Skeletal muscle tissue (tissue), 4 donors: ENCODE measurements around the gene PDX1. TPM values are rescaled to one million over a fixed set of nuclear protein-coding genes. Genes with fewer than 3 reads are reported as not detected.

ENCODE experiments used
- H3K27ac ChIP-seq: one replicate; pipeline ENCODE4 v1.7.0; 2013; ENCODE audit warnings: mild to moderate bottlenecking, low read depth, low read length, inconsistent platforms
- H3K27me3 ChIP-seq, 3 donors: one replicate each; pipeline ENCODE4 v1.7.0; 2013; ENCODE audit warnings: low read length in 3 of 3; ENCODE audit not compliant: control insufficient read depth in 3 of 3, insufficient read depth in 3 of 3
- H3K36me3 ChIP-seq, 3 donors: one replicate each; pipeline ENCODE4 v1.7.0; 2013; ENCODE audit warnings: low read length in 3 of 3; ENCODE audit not compliant: control insufficient read depth in 3 of 3, insufficient read depth in 3 of 3
- H3K4me1 ChIP-seq, 3 donors: one replicate each; pipeline ENCODE4 v1.7.0; 2013; ENCODE audit warnings: low read length in 3 of 3, mild to moderate bottlenecking in 3 of 3; ENCODE audit not compliant: control insufficient read depth in 3 of 3, insufficient read depth in 3 of 3
- H3K4me3 ChIP-seq, 3 donors: one replicate each; pipeline ENCODE4 v1.7.0; 2013; ENCODE audit warnings: low read length in 3 of 3
- H3K9ac ChIP-seq, 3 donors: one replicate each; pipeline ENCODE4 v1.7.0; 2013; ENCODE audit warnings: low read length in 3 of 3, mild to moderate bottlenecking in 3 of 3, moderate library complexity in 2 of 3, low read depth in 1 of 3
- H3K9me3 ChIP-seq, 3 donors: one replicate each; pipeline ENCODE4 v1.7.0; 2013; ENCODE audit warnings: low read length in 3 of 3; ENCODE audit not compliant: control insufficient read depth in 3 of 3
- total RNA-seq: library from RNA; depleted of rRNA; stranded (reverse); fragments of >200 nt; gene quantifications from one replicate; pipeline ENCODE4 v1.2.3, GENCODE V29; 2014
- donor health status: Osteomylitis.

PDX1 gene
- total RNA-seq, 1 donor from 2014 or later = not detected

GRCh38 chr13:27929868-27930267, 10.1 kb downstream of the PDX1 start:
- H3K36me3 ChIP-seq = no peaks in the 10 kb centered on the region
- H3K9ac ChIP-seq = no peak overlapping the region
- H3K4me1 ChIP-seq = peaks cover 0 to 4% (median 0%) of the 10 kb centered on the region in 3 donors

GRCh38 chr13:27933118-27933517, 13.3 kb downstream of the PDX1 start:
- Histone ChIP-seq H3K4me3 (no peak overlapping the region), H3K4me1 (peaks cover 0 to 2% (median 0%) of the 10 kb centered on the region in 3 donors), H3K9ac (no peak overlapping the region), H3K27ac (no peak overlapping the region), H3K36me3 (no peaks in the 10 kb centered on the region), H3K27me3 (peaks cover 31 to 40% (median 34%) of the 10 kb centered on the region in 3 donors), H3K9me3 (no peaks in the 10 kb centered on the region)

More at GRCh38 chr13:27929868-27930267, 10.1 kb downstream of the PDX1 start:
- Histone ChIP-seq H3K9me3 (no peaks in the 10 kb centered on the region), H3K27ac (no peak overlapping the region), H3K4me3 (no peak overlapping the region), H3K27me3 (peaks cover 62 to 72% (median 66%) of the 10 kb centered on the region in 3 donors)

- Histone ChIP-seq H3K4me1 (peaks cover 0 to 2% (median 0%) of the 10 kb centered on the region in 3 donors), H3K36me3 (no peaks in the 10 kb centered on the region), H3K27me3 (peaks cover 25 to 34% (median 27%) of the 10 kb centered on the region in 3 donors), H3K9ac (no peak overlapping the region), H3K9me3 (no peaks in the 10 kb centered on the region), H3K4me3 (no peak overlapping the region), H3K27ac (no peak overlapping the region)
Measured at GRCh38 chr13:27933580-27934328, 14.0 kb downstream of the PDX1 start.

GRCh38 chr13:27942972-27943371, 23.2 kb downstream of the PDX1 start:
- no peak overlapping the region for H3K4me3 ChIP-seq
- no peaks in the 10 kb centered on the region for H3K4me1 ChIP-seq
- peaks cover 0 to 6% (median 3%) of the 10 kb centered on the region in 3 donors for H3K9me3 ChIP-seq
- no peak overlapping the region for H3K27ac ChIP-seq
- no peak overlapping the region for H3K9ac ChIP-seq
- H3K27me3 ChIP-seq = peaks cover 3 to 7% (median 3%) of the 10 kb centered on the region in 3 donors
- H3K36me3 ChIP-seq = no peaks in the 10 kb centered on the region

- Histone ChIP-seq H3K27ac (no peak overlapping the region), H3K9me3 (no peaks in the 10 kb centered on the region), H3K36me3 (no peaks in the 10 kb centered on the region), H3K4me1 (peaks cover 2 to 6% (median 4%) of the 10 kb centered on the region in 3 donors), H3K4me3 (peak overlapping the region in 1 of 3 donors; percentile 54), H3K27me3 (peaks cover 41 to 46% (median 42%) of the 10 kb centered on the region in 3 donors), H3K9ac (peak overlapping the region in 1 of 3 donors; percentile 32)
Measured at GRCh38 chr13:27952876-27953675, 33.3 kb downstream of the PDX1 start.

- Histone ChIP-seq H3K4me3 (peak overlapping the region; percentile 43 to 58 (median 56)), H3K27ac (no peak overlapping the region), H3K36me3 (no peaks in the 10 kb centered on the region), H3K4me1 (peaks cover 2 to 6% (median 4%) of the 10 kb centered on the region in 3 donors), H3K27me3 (peaks cover 49 to 51% (median 49%) of the 10 kb centered on the region in 3 donors), H3K9ac (peak overlapping the region; percentile 16 to 57 (median 32)), H3K9me3 (no peaks in the 10 kb centered on the region)
Measured at GRCh38 chr13:27953676-27954405, 34.0 kb downstream of the PDX1 start.

GRCh38 chr13:27954406-27954851, 34.6 kb downstream of the PDX1 start:
- H3K9me3 ChIP-seq = no peaks in the 10 kb centered on the region
- H3K27ac ChIP-seq = no peak overlapping the region
- peaks cover 2 to 6% (median 4%) of the 10 kb centered on the region in 3 donors for H3K4me1 ChIP-seq
- H3K36me3 ChIP-seq = no peaks in the 10 kb centered on the region
- peak overlapping the region; percentile 9 to 58 (median 56) for H3K4me3 ChIP-seq
- peak overlapping the region in 2 of 3 donors; percentile 16 to 32 for H3K9ac ChIP-seq
- peaks cover 54 to 56% (median 55%) of the 10 kb centered on the region in 3 donors for H3K27me3 ChIP-seq

- H3K4me3 ChIP-seq = no peak overlapping the region
- no peaks in the 10 kb centered on the region for H3K9me3 ChIP-seq
- H3K36me3 ChIP-seq = no peaks in the 10 kb centered on the region
- no peak overlapping the region for H3K9ac ChIP-seq
- peaks cover 4 to 8% (median 5%) of the 10 kb centered on the region in 3 donors for H3K4me1 ChIP-seq
- no peak overlapping the region for H3K27ac ChIP-seq
- H3K27me3 ChIP-seq = peaks cover 61 to 62% (median 62%) of the 10 kb centered on the region in 3 donors
Measured at GRCh38 chr13:27955014-27955591, 35.3 kb downstream of the PDX1 start.

GRCh38 chr13:27956576-27957300, 36.9 kb downstream of the PDX1 start:
- Histone ChIP-seq H3K4me1 (peaks cover 11 to 15% (median 11%) of the 10 kb centered on the region in 3 donors), H3K27ac (no peak overlapping the region), H3K4me3 (no peak overlapping the region), H3K9me3 (no peaks in the 10 kb centered on the region), H3K36me3 (no peaks in the 10 kb centered on the region), H3K9ac (no peak overlapping the region), H3K27me3 (peaks cover 72 to 76% (median 74%) of the 10 kb centered on the region in 3 donors)
